Keratinocyte (primary cell): ENCODE data around the gene OPTC. TPM values are rescaled to one million over a fixed set of nuclear protein-coding genes. Genes with fewer than 3 reads are reported as not detected.

ENCODE experiments used
- DNase-seq: peaks from one replicate; pipeline ENCODE4 v3.0.0-alpha.2; 2011; ENCODE audit warnings: low read depth, missing footprints, low spot score
- FAIRE-seq: peaks from 2 replicates; lab custom pipeline; 2011; peaks lifted over from hg19 to GRCh38; lab: Jason Lieb, UNC
- H2AFZ ChIP-seq: 2 replicates; pipeline ENCODE4 v1.6.0; 2012; ENCODE audit warnings: low read length, control low read depth, inconsistent platforms; ENCODE audit not compliant: control insufficient read depth
- H3K27ac ChIP-seq: 2 replicates; pipeline ENCODE4 v1.5.1; 2011; ENCODE audit warnings: low read length; ENCODE audit not compliant: control insufficient read depth, insufficient read depth
- H3K27me3 ChIP-seq: 3 replicates; pipeline ENCODE4 v1.6.0; 2011; ENCODE audit warnings: low read length; ENCODE audit not compliant: control insufficient read depth, insufficient read depth; ENCODE audit errors: extremely low read depth
- H3K36me3 ChIP-seq, 2 experiments: 2 replicates in 1 of 2; 3 replicates in 1 of 2; pipeline ENCODE4 v1.5.1; 2011; ENCODE audit warnings: low read length in 2 of 2, mild to moderate bottlenecking in 1 of 2; ENCODE audit not compliant: control insufficient read depth in 2 of 2, insufficient read depth in 2 of 2; ENCODE audit errors: extremely low read depth in 1 of 2
- H3K4me1 ChIP-seq: 3 replicates; pipeline ENCODE4 v1.5.1; 2011; ENCODE audit warnings: low read length; ENCODE audit not compliant: control insufficient read depth, insufficient read depth; ENCODE audit errors: extremely low read depth
- H3K4me2 ChIP-seq: 3 replicates; pipeline ENCODE4 v1.6.0; 2011; ENCODE audit warnings: low read depth, low read length; ENCODE audit not compliant: control insufficient read depth, insufficient read depth; ENCODE audit errors: extremely low read depth
- H3K4me3 ChIP-seq, 3 experiments: fragments of 200-600 bp in 1 of 3; sonication (generic) in 1 of 3; 2 replicates in 2 of 3; 3 replicates in 1 of 3; pipeline ENCODE4 v1.5.1; 2011 to 2016; ENCODE audit warnings: low read length in 3 of 3, mild to moderate bottlenecking in 3 of 3, control low read depth in 2 of 3, inconsistent platforms in 1 of 3, low read depth in 1 of 3, mixed read lengths in 1 of 3, mixed run types in 1 of 3, moderate library complexity in 1 of 3; ENCODE audit not compliant: control insufficient read depth in 2 of 3, insufficient read depth in 2 of 3; ENCODE audit errors: extremely low read depth in 1 of 3
- H3K79me2 ChIP-seq: 2 replicates; pipeline ENCODE4 v1.6.0; 2012; ENCODE audit warnings: low read length; ENCODE audit not compliant: control insufficient read depth, insufficient read depth
- H3K9ac ChIP-seq: 3 replicates; pipeline ENCODE4 v1.6.0; 2011; ENCODE audit warnings: low read length; ENCODE audit not compliant: control insufficient read depth, insufficient read depth; ENCODE audit errors: extremely low read depth
- H3K9me1 ChIP-seq: 3 replicates; pipeline ENCODE4 v1.6.0; 2011; ENCODE audit warnings: low read length; ENCODE audit not compliant: control insufficient read depth, insufficient read depth; ENCODE audit errors: extremely low read depth
- H3K9me3 ChIP-seq: 2 replicates; pipeline ENCODE4 v1.5.1; 2012; ENCODE audit warnings: low read depth, low read length; ENCODE audit not compliant: control insufficient read depth
- H4K20me1 ChIP-seq: 3 replicates; pipeline ENCODE4 v1.6.0; 2011; ENCODE audit warnings: low read length; ENCODE audit not compliant: control insufficient read depth, insufficient read depth; ENCODE audit errors: extremely low read depth
- EZH2 ChIP-seq: IDR thresholded peaks from one replicate; pipeline ENCODE4 v1.6.1; 2012; ENCODE audit warnings: inconsistent platforms, mild to moderate bottlenecking, low read length, moderate library complexity
- dilution Hi-C: fragments of 300-500 bp; cut with MboI; formaldehyde crosslinking; loops from one replicate; pipeline ENCODE4 v1.7.0; 2020; ENCODE audit warnings: low sequenced_read_pairs; ENCODE audit not compliant: extremely low pct_ligation_motif_present
- polyA plus RNA-seq, 5 experiments: library from polyadenylated mRNA; depleted of rRNA in 3 of 5; stranded (reverse) in 3 of 5; stranded (forward) in 1 of 5; unstranded in 1 of 5; fragments of >200 nt; gene quantifications; 1 replicate in 1 of 5; 2 replicates in 3 of 5; 3 replicates in 1 of 5; pipeline versions ENCODE4 v1.2.1 to v1.2.3, GENCODE V29; 2011 to 2012; ENCODE audit warnings: missing spikeins in 2 of 5, low read depth in 1 of 5, low replicate concordance in 1 of 5
- TF ChIP-seq, protein P1 (sequence below), 3 experiments: IDR thresholded peaks in 1 of 3; conservative IDR thresholded peaks in 1 of 3; optimal IDR thresholded peaks in 1 of 3; 2 replicates in 2 of 3; 3 replicates in 1 of 3; pipeline versions ENCODE3 to v1.5.1; 2011; ENCODE audit warnings: low read length in 3 of 3, mild to moderate bottlenecking in 3 of 3, moderate library complexity in 2 of 3, control low read depth in 1 of 3, inconsistent platforms in 1 of 3; ENCODE audit not compliant: insufficient read depth in 2 of 3; ENCODE audit errors: extremely low read depth in 1 of 3

Gene OPTC
- polyA plus RNA-seq, 1 donor (not counting 4 experiments of a cell fraction or from before 2014, with no cell fraction given): not detected

- TF ChIP-seq EZH2: no peak
- TF ChIP-seq, protein P1, sequence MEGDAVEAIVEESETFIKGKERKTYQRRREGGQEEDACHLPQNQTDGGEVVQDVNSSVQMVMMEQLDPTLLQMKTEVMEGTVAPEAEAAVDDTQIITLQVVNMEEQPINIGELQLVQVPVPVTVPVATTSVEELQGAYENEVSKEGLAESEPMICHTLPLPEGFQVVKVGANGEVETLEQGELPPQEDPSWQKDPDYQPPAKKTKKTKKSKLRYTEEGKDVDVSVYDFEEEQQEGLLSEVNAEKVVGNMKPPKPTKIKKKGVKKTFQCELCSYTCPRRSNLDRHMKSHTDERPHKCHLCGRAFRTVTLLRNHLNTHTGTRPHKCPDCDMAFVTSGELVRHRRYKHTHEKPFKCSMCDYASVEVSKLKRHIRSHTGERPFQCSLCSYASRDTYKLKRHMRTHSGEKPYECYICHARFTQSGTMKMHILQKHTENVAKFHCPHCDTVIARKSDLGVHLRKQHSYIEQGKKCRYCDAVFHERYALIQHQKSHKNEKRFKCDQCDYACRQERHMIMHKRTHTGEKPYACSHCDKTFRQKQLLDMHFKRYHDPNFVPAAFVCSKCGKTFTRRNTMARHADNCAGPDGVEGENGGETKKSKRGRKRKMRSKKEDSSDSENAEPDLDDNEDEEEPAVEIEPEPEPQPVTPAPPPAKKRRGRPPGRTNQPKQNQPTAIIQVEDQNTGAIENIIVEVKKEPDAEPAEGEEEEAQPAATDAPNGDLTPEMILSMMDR (optimal IDR thresholded peaks at IDR 0.05 in 1 of 3, IDR thresholded peaks at IDR 0.05 in 1 of 3, conservative IDR thresholded peaks at IDR 0.05 in 1 of 3; ENCODE audit: extremely low read depth in 1 of 3, insufficient read depth in 2 of 3, low read length in 3 of 3): no peak
- Histone ChIP-seq H3K4me2 (no peak overlapping the region), H3K27me3 (peaks cover 11% of the 10 kb centered on the region), H4K20me1 (no peaks in the 10 kb centered on the region), H2AFZ (no peak overlapping the region), H3K4me1 (peaks cover 2% of the 10 kb centered on the region), H3K9ac (no peak overlapping the region), H3K27ac (no peak overlapping the region), H3K79me2 (no peaks in the 10 kb centered on the region), H3K9me3 (no peaks in the 10 kb centered on the region), H3K36me3 (no peaks in the 10 kb centered on the region), H3K9me1 (no peaks in the 10 kb centered on the region), H3K4me3 (no peak overlapping the region)
- dilution Hi-C loops: loop anchor here (25.0 kb wide), 1 partner anchor 96 kb away; the partner anchor contains the start of gene FMOD
- FAIRE-seq (no peak), DNase-seq (no peak)
Observed at GRCh38 chr1:203458078-203458477, 35.9 kb upstream of the OPTC start.

DNA sequence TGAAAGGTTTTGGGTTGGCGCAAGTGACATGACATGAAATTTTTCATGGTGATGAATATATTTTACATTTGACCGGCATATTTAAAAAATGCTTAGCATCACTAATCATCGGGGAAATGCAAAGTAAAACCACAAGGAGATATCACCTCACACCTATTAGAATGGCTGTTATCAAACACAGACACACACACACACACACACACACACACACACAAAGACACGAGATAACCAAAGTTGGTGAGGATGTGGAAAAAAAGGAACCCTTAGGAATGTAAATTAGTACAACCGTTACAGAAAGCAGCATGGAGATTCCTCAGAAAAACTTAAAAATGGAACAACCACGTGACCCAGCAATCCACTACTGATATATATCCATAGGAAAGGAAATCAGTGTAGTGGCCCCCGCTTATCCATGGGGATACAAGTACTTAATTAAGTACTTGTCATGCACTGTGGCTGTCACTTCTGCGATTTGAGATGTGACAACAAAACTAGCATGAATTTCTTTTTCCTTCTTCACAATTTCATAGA is 34.2 kb upstream of the OPTC start:
- Histone ChIP-seq H3K4me3 (no peak overlapping the region), H4K20me1 (no peaks in the 10 kb centered on the region), H3K4me2 (no peak overlapping the region), H3K27me3 (peaks cover 12% of the 10 kb centered on the region), H3K36me3 (no peaks in the 10 kb centered on the region), H3K9me3 (no peaks in the 10 kb centered on the region), H3K9ac (no peak overlapping the region), H3K27ac (no peak overlapping the region), H3K79me2 (no peaks in the 10 kb centered on the region), H2AFZ (no peak overlapping the region), H3K9me1 (no peaks in the 10 kb centered on the region), H3K4me1 (peaks cover 5% of the 10 kb centered on the region)
- TF ChIP-seq EZH2: no peak
- TF ChIP-seq, protein P1 (optimal IDR thresholded peaks at IDR 0.05 in 1 of 3, IDR thresholded peaks at IDR 0.05 in 1 of 3, conservative IDR thresholded peaks at IDR 0.05 in 1 of 3; ENCODE audit: extremely low read depth in 1 of 3, insufficient read depth in 2 of 3, low read length in 3 of 3): no peak
- dilution Hi-C loops: loop anchor here (25.0 kb wide), 1 partner anchor 97 kb away; the partner anchor contains the start of gene FMOD
- no peak for DNase-seq
- no peak for FAIRE-seq
